HG03558 (cell line): ENCODE results near the gene GATA5.
"Not testable (repeated sequence)": the region's sequence is repeated elsewhere in the genome, so short reads cannot be mapped to it uniquely, and the experiment has no call there.

Experiments
- ATAC-seq: cut with Tn5 transposase; IDR thresholded peaks from one replicate; pipeline ENCODE4 v1.9.1; 2021; ENCODE audit warnings: moderate number of reproducible peaks; ENCODE audit not compliant: unreplicated experiment; ENCODE audit errors: extremely low read depth

Gene GATA5

DNA sequence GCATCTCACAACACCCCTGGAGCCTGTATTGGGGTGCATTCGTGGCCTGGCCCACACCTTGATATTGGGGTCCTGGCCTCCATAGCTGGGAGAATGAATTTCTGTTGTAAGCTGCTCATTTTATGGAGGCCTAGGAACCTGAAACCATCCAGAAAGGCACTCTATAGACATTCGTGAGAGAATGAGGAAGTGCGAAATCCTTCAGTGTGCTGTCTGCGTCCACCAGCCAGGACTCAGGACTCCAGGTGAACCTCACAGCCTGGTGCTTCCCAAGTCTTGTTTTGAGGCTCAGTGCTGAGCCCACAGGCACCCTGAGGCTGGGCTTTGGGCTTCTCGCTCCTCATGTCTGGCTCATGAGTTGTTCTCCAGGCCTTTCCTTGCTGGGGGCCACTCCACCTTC, 36.6 kb downstream of the GATA5 start:
- ATAC-seq: no peak

DNA sequence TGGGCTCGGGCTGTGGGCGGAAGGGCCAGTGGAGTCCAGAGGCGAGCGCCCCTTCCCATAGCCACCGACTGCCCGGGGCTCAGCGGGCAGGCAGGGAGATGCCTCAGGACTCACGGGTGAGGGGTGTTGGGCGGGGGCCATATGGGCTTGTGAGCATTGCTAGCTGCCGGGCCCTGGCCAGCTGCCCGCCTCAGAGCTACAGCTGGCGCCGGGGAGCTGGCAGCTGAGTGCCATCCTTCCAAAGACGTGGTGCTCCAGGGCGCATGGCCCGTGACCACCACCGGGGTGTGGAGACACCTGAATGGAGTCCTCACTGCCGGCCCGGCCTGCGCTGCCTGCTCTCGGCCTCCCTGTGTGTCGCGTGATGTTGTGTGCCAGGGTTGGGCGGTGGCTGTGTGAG, 37.9 kb downstream of the GATA5 start:
- ATAC-seq: no peak

DNA sequence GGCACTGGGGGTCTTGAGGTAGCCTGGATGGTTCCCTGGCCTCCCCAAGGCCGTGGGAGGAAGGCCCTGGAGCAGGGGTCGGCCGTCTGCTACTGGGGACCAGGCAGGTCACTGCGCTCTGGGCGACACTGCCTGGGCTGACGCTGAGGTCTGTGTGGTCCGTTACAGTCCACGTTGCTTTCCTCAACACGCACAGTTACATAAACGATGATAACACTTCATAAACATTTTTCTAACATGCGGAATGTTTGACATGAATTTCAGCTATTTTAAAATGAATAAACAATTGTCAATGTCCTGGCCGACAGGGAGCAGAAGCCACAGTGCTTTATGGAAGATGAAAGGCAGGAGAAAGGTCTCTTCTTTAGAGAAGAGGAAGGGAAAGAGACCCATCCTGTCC, 38.3 kb downstream of the GATA5 start:
- no peak for ATAC-seq

DNA sequence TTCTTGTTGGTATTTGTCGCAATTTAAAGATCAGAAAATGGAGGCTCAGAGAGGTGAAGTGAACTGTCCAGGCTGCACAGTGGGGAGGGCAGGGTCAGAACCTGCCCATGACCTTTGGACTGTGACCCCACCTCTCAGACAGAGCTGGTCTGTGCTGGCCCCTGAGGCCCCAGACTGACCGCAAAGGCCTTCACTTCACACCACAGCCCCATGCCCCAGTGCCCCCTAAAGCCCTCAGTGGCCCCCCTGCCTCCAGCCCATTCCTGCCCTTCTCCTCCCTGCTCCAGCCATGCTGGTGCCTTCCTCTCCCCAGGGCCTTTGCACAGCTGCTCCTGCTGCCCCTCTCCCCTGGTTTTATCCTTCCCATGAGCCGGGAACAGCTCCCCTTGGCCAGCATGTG, 39.1 kb downstream of the GATA5 start:
- ATAC-seq: no peak

DNA sequence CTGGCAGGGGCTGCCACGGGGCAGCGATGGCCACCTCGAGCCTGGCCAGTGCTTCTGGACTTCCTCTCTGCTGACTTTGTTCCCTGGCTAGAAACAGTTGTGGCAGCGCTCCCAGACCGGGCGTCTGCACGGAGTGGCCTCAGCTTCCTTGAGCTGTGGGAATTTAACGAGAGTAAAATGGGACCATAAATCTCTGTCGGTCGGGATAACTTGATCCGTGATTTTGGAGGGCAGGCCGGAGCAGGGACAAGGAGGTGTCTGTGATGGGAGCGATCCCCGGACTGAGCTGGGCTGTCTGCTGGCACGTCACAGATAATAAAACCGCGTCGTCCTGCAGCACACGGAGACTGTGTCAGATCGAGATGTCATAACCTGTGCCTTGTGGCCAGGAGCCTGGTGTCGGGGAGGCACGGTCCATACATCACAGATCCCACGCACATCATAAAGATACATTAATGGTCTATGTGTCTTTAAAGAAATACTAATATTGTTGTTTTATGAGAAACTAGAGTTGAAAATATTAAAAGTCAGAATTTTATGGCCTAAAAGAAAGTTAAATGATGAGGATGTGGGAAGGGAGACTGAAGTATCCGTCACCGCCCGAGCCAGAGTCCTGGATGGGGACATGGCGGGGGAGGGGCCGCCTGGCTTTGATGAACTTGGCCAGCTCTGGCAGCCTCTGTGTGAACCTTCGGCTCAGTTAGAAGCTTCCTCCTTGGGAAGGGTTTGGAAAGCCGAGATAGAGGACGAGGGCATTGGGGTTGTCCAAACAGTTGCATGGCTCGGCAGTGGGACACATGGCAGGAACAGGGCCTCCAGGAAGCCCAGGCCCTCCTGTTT, 41.9 kb downstream of the GATA5 start:
- ATAC-seq: no peak

DNA sequence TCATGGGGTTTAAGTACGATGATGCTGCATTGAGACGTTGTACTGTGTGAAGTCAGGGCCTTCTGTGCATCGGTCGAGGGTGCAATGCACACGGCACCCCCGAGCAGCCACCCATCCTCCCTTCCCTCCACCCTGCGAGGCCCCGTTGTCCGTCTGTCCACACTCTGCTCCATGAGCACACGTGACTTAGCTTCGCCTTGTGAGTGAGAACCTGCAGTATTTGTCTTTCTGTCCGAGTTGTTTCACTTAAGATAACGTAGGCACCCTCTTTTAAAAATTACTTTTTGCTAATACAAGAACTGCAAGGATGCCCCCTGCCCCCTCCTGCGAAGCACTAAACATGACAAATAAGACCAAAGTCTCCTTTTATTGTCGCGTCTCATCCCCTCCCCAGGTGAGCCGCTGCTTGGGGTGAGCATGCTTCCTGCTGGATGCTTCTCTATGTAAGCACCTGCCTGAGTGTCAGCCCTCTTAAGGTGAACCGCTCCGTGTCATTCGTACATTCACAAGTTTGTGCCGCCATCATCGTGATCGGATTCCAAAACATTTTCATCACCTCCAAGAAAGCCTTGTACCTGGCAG, 44.8 kb downstream of the GATA5 start:
- no peak for ATAC-seq

DNA sequence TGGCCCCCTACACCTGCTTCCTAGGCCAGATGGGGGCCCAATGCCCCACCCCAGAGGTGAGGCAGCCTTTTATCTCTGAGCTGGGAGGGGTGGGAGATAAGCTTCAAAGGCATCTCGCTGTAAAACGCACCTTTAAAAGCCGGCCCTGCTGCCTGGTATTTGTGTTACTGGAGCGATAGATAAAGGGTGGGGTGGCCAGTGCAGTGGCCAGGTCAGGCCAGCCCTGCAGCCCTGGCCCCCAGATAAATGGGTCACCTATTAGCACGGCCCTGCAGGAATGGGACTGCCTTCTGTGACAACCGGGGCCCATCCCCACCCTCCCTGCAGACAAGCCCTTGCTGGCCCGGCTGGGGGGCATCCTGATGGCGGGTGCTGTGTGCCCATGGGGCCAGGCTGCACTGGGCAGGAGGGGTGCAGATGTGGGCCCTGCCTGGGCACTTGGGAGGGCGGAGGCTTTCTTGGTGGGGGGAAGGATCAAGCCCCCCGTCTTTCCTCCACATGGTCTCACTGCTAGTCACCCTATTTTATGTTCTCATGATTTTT, 45.4 kb downstream of the GATA5 start:
- no peak for ATAC-seq

DNA sequence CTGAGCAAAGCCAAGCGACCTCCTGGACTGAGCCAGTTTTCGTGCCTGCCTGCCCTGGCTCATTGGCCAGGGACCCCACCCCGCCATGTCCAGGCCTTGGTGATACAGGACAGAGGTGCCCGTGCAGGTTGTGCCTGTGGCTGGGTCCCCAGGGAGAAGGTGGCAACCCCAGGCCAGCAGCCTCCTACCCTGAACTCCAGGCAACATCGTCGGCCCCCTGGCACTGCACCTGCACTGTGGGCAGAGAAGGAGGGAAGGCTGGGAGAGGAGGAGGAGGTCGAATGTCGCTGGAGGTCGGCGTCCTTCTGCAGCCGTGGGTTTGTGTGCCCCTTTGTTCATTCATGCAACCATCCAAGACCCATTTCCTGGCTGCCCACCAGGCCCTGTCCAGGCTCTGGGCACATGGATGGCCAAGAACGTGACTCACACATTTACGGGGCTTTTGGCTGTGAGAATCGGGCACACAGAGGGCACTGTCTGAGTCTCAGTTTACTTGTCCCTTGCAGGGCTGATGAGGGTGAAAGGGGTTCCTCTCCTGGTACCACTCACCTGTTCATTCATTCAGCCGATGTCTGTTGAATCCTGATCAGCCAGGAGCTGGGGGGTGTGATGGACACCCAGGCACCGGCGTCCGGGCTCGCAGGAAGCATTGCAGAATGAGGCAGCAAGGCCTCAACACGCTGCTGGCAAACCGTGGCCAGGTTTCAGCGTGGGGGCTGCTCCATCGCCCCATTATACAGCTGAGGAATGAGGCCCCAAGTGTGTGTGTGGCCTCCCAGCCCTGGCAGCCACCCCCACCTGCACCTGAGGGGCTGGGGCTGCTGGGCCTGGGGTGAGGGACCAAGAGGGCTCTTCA, 46.1 kb downstream of the GATA5 start:
- no peak for ATAC-seq

DNA sequence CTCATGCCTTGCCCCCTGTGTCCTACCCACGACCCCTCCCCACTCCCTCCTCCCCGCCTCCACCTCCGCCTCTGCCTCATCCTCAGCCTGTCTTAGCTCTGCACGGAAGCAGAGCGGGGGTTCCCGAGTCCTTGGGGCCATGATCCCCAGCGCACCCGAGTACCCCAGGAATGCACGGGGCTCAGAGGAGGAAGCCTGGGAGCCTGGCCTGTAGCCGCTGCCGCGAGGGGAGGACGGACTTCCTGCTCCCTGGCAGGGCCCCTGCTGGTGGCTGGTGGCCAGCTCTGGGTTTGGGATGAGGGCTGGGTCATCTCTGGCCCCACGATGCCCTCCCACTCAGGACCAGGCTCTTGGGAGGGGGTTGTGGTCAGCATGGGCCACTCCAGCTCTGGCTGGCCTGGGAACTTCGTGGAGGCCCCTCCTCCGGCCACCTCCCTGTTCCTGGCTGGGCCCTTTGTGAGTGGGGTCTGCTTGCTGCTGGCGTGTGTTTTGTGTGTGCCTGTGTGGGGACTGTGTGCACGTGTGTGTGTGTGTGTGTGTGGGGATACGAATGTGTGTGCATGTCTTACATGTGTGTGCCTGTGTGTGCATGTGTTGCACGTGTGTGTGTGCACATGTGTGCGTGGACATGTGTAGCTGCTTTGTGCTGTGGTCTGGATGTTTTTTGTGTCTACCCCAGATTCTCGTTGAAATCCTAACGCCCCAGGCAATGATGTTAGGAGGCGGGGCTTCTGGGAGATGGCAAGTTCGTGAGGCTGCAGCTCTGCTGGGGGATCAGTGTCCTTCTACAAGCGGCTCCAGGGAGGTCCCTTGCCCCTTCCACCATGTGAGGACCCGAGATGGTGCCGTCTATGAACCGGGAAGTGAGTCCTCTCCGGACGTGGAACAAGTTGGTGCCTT, 47.1 kb downstream of the GATA5 start:
- no peak for ATAC-seq

DNA sequence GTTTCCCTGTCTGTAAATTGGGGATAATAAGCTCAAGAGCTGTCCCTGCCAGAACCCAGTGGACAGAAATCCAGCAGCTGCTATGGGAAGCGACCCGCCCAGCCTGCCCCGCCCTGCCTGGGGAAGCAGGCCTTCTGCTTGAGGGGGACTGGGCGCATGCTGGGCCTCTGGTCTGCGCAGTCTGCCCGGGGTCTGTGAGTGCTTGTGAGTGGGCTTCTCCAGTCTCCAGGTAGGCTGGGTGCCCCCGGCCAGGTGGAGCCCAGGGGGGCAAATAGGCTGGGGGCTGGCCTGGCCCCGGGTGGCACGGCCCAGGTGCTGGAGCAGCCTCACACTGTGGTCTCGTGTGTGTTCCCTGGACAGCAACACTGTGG, 47.8 kb downstream of the GATA5 start:
- ATAC-seq: no peak

DNA sequence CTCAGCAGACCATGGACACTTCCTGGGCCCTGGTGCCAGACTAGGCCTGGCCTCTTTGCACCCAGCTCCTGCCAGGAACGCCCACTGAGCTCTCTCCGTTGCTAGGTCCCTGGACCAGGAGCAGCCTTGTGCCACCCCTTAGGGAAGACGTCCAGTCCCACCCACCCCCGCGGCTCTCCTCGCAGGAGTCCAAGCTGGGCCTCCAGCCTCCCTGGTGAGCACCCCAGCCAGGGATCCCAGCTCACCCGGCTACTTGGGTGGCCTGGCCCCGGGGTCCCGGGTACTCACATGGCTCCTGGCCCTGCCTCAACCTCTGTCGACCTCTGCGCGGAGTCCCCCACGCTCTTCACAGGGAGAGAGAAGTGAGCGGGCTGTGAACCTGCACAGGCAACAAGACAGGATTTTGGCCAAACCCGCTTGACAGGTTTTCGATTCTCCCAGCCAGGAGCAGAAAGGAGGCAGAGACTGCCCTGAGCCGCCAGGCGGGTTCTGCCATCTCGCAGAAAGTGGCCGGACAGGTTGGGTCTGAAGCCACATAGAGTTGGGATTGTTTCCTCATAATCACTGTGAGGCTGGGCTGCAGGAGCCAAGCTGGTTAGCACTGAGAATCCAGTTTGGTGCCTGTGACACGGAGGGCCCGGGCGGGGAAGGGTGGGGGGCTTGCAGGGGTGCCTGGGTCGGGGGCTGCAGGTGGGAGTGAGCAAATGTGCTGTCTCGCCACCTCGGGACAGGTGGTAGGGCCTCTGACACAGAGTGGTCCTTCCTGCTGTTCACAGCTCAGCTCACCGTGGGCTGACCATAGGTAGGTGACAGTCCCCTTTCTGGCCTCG, 48.4 kb downstream of the GATA5 start, which contains the start of gene RBBP8NL:
RBBP8NL (minus strand) TSS at position 368 of the 830 bp plus-strand sequence. CDS start 7,892 bp downstream, outside the sequence.
- ATAC-seq: no peak

DNA sequence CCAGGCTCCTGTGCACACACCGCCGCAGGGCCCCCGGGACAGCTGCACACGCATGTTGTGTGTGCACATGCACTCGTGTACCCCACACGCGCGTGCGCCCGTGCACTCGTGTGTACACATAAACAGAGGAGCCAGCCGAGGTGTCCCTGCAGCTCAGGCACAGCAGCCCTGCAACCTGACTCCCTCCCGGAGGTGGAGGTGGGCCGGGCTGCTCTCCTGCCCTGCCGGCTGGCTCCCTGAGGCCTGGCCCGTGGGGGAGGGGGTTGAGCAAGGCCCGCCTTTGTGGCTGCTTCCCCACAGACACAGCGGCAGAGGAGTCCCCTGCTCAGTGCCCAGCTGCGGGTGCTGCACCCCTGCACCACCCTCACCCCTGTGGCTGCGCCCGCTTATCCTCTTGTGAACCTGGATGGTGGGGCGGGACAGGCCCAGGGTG, 49.1 kb downstream of the GATA5 start:
- ATAC-seq: no peak

DNA sequence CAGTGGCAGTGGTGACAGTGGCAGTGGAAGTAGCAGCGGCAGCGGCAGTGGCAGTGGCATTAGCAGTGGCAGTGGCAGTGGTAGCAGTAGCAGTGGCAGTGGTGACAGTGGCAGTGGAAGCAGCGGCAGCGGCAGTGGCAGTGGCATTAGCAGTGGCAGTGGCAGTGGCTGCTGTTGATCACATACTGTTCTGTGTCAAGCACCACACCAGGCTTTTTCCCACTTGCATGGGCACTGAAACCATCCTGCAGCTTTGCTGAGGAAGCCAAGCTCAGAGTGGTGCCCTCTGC, 49.8 kb downstream of the GATA5 start:
- ATAC-seq: not testable (repeated sequence)

DNA sequence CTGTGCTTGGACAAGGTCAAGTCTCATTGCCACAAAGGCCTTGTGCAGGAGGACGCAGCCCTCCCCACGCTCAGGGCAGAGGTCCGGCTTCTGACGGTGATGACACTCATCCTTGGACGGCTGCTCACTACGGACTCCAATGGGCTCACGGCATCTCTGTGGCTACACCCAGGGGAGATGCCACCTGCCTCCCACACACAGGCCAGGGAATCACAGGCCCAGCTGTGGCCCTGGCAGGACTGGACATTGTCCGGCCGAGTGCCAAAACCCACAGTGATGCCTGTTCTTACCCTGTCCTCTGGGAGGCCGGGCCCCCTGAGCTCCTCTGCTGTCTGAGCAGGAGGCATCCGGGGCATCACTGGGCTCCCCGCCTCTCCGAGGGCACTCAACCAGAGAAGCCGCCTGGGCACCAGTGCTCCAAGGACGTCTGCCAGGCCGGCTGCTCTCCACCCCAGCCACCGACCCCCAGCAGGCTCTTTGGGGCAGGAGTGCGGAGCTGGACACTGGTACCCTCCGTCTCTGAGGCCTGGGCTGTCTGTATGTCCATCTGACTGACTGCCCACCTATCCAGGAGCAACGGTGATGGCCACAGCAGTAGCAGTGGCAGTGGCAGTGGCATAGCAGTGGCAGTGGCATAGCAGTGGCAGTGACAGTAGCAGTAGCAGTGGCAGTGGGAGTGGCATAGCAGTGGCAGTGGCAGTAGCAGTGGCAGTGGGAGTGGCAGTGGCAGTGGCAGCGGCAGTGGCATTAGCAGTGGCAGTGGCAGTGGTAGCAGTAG, 50.3 kb downstream of the GATA5 start:
- ATAC-seq: no peak

DNA sequence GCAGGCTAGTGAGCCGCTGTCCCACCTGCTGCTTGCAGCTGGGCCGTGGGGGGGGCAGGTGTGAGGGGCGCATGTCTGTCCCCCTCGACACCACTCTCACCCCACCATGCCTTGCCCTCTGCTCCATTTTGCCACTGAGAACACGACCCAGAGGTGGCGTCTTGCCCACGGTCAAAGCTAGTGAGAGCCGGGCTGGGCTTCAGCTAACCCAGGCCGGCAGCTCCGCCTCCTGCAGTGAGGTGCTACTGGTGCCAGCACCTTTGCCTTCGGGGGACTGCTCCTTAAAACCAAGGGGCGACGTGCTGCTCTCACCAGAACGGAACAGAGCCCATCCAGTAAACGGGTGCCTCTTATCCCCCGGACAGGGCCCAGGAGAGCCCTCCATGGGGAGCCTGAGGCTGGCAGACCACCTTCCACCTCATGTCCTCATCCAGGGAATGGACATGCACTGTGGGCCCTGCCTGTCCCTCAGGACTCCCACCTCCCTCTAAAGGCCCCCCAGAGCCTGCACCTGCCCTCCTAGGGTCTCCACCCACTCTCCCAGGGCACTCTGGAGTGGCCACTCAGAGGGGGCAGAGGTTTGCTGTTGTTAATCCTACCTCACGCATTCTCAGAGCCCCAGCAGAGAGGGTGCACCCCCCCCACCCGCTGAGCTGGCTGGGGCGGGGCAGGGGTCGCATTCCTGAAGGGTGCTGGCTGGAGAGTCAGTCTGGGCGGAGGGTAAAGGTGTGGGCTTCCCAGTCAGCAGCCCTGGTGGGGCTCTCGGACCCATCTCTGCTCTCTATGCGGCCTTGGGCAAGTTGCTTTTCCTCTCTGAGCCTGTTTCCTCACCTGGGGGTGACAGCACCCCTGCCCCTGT, 51.3 kb downstream of the GATA5 start:
- no peak for ATAC-seq

DNA sequence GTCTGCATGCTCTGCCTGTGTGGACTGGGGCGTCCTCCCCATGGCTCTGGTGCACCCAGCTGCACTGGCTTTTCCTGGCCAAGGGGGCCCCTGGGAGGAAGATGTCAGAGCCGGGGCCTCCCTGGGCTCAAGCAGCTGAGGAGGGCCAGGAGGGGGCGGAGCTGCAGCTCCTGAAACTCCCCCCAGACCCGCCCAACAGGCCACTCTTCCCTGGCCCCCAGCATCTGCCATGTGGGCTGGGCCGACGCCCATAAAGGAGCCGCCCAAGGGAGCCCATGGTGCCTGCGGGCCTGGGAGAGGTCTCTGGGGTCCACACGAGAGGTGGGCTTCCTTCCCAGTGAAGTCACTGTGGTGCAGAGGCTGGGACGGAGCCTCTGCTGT, 52.5 kb downstream of the GATA5 start:
- ATAC-seq: no peak

DNA sequence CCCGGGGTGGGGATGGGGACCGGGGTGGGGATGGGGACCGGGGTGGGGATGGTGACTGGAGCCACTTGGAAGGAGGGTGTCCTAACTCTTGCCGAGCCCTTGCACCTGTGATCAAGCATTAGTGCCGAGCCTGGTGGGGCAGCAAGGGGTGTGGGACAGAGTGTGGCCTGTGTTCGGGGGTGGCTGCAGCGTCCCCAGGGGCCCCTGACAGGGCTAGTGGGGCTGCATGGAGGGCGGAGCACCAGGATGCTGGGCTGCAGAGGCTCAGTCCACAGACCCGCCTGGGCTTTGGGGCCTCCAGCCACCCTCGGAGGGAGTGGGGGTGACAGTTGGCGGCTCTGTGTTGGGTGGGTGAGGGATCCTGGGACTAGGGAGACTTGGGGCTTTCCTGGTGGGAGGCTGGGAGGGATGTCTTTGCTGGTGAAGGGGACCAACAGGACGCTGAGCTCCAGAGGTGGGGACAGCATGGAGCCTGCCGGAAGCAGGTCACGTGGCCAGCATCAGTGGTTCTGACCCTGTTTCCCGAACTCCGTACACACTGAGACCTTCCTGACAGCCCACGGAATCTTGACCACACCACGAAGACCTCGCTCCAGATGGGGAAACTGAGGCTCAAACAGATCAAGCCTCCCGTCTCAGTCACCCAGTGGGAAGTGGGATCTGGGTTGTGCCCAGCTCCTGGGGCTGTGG, 53.0 kb downstream of the GATA5 start:
- ATAC-seq: no peak
